ENCODE measurements around the gene UQCC3. TPM values are rescaled to one million over a fixed set of nuclear protein-coding genes. Genes with fewer than 3 reads are reported as not detected.

UQCC3 gene
- total RNA-seq, 4 donors from 2014 or later, result 9.1 to 12.4 (median 9.8) TPM

DNA sequence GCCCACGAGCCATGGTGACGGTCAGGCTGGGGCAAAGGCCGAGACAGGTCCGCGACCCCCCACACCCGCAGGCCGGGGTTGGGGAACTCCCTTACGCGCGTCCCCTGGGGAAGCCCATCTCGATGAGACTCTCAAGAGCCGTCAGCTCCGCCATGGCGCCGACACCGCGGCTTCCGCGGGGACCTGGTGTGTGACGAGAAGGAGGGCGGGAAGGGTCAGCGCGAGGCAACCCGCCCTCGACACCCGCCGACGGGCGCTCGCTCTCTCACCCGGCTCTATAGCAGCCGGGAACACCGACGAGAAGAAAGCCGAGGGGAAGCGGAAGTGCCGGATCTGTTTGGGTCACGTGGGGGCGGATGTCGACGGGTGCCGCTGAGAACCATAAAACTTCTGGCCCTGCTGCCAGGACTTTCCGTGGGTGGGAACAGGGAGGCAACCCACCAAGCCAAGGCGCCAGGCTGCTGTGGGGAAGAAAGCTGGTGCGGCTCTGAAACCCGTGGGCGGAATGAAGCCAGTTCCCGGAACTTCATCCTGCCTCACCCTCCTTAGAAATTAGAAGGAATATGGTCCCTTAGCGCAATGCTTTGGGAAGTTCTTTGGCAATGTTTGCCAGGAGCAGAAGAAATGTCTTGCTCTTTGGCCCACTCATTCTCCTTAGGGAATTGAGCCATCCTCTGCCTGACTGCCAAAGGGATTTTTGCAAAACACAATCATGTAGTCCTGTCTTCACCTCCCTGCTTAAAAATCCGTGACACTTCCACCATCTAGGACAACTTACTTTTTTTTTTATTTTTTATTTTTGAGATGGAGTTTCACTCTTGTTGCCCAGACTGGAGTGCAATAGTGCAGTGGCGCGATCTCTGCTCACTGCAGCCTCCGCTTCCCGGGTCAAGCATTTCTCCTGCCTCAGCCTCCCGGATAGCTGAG, 7.6 kb downstream of the UQCC3 start, which contains the start of gene UBXN1:
TSS of gene UBXN1 (minus strand) at position 304 of the 927 bp plus-strand sequence. CDS start at position 154, 150 bp downstream.
- Histone ChIP-seq H3K4me1 (peaks cover 39% of the 10 kb centered on the region), H3K4me3 (peak within 1 kb of the TSS; percentile 97), H3K27me3 (no peaks in the 10 kb centered on the region), H3K36me3 (peaks cover 28% of the 10 kb centered on the region), H3K9me3 (no peaks in the 10 kb centered on the region), H3K27ac (peak within 1 kb of the TSS; percentile 96)
- whole genome bisulfite sequencing, result 6% methylated on average over 38 of the region's 55 CpGs
- TF ChIP-seq, protein P1, sequence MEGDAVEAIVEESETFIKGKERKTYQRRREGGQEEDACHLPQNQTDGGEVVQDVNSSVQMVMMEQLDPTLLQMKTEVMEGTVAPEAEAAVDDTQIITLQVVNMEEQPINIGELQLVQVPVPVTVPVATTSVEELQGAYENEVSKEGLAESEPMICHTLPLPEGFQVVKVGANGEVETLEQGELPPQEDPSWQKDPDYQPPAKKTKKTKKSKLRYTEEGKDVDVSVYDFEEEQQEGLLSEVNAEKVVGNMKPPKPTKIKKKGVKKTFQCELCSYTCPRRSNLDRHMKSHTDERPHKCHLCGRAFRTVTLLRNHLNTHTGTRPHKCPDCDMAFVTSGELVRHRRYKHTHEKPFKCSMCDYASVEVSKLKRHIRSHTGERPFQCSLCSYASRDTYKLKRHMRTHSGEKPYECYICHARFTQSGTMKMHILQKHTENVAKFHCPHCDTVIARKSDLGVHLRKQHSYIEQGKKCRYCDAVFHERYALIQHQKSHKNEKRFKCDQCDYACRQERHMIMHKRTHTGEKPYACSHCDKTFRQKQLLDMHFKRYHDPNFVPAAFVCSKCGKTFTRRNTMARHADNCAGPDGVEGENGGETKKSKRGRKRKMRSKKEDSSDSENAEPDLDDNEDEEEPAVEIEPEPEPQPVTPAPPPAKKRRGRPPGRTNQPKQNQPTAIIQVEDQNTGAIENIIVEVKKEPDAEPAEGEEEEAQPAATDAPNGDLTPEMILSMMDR (IDR thresholded peaks at IDR 0.05), result no peak
- TF ChIP-seq EP300 (IDR thresholded peaks at IDR 0.05) (no peak), POLR2A (IDR thresholded peaks at IDR 0.05) (peak in 1 of 2 donors; percentile 65), POLR2AphosphoS5 (IDR thresholded peaks at IDR 0.05) (peak in 2 of 3 donors; percentile 88 to 92)
- peak; percentile 97 for DNase-seq (ENCODE audit: low spot score in 2 of 2)

DNA sequence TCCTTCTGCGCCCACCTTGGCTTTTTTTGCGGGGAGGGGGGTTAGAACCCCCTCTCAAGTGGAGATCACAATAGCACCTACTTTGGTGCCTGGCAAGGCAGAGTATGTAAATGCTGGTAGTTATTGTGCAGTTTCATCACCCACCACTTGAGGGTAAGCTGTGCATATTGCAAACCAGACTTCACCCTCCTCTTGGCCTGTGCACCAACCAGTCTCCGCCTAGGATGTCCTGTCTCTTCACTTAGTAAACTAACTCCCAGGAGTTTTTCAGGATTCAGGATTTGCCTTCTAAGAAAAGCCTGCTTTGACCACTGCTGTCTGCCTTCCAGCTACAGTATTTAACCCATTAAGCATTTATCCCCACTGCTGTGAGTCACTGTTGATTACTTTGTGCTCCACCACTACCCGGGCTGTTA, 9.4 kb downstream of the UQCC3 start:
- H3K27me3 ChIP-seq, result no peaks in the 10 kb centered on the region
- WGBS, result 18% methylated on average over 4 of the region's 4 CpGs

DNA sequence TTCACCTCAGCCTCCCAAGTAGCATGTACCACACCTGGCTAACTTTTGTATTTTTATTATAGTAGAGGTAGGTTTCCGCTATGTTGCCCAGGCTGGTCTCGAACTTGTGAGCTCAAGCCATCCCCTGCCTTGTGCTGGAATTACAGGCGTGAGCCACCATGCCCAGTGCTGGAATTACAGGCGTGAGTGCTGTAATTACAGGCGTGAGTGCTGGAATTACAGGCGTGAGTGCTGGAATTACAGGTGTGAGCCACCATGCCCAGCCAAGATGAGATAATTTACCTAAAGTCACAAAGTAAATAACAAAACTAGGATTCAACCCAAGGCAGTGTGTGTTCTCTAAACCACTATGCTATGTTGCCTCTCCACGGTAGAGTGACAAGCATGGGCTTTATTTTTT, 11.0 kb downstream of the UQCC3 start:
- Histone ChIP-seq H3K4me1 (peaks cover 32% of the 10 kb centered on the region), H3K36me3 (peaks cover 3% of the 10 kb centered on the region), H3K27ac (no peak overlapping the region), H3K4me3 (no peak overlapping the region), H3K9me3 (no peaks in the 10 kb centered on the region), H3K27me3 (peaks cover under 1% of the 10 kb centered on the region)
- TF ChIP-seq POLR2AphosphoS5 (IDR thresholded peaks at IDR 0.05) (no peak), EP300 (IDR thresholded peaks at IDR 0.05) (no peak), POLR2A (IDR thresholded peaks at IDR 0.05) (no peak)
- TF ChIP-seq, protein P1 (IDR thresholded peaks at IDR 0.05), result no peak
- no peak for DNase-seq (ENCODE audit: low spot score in 2 of 2)
- WGBS, result 80% methylated on average over 7 of the region's 7 CpGs

More for the DNA sequence above, 9.4 kb downstream of the UQCC3 start:
- H3K4me1 ChIP-seq, result peaks cover 39% of the 10 kb centered on the region
- no peak overlapping the region for H3K4me3 ChIP-seq
- DNase-seq (ENCODE audit: low spot score in 2 of 2), result no peak
- TF ChIP-seq POLR2AphosphoS5 (IDR thresholded peaks at IDR 0.05), result no peak
- no peak for TF ChIP-seq EP300 (IDR thresholded peaks at IDR 0.05)
- no peak for TF ChIP-seq POLR2A (IDR thresholded peaks at IDR 0.05)
- TF ChIP-seq, protein P1 (IDR thresholded peaks at IDR 0.05), result peak; percentile 57 to 59
- no peak overlapping the region for H3K27ac ChIP-seq
- H3K36me3 ChIP-seq, result peaks cover 20% of the 10 kb centered on the region
- H3K9me3 ChIP-seq, result no peaks in the 10 kb centered on the region

DNA sequence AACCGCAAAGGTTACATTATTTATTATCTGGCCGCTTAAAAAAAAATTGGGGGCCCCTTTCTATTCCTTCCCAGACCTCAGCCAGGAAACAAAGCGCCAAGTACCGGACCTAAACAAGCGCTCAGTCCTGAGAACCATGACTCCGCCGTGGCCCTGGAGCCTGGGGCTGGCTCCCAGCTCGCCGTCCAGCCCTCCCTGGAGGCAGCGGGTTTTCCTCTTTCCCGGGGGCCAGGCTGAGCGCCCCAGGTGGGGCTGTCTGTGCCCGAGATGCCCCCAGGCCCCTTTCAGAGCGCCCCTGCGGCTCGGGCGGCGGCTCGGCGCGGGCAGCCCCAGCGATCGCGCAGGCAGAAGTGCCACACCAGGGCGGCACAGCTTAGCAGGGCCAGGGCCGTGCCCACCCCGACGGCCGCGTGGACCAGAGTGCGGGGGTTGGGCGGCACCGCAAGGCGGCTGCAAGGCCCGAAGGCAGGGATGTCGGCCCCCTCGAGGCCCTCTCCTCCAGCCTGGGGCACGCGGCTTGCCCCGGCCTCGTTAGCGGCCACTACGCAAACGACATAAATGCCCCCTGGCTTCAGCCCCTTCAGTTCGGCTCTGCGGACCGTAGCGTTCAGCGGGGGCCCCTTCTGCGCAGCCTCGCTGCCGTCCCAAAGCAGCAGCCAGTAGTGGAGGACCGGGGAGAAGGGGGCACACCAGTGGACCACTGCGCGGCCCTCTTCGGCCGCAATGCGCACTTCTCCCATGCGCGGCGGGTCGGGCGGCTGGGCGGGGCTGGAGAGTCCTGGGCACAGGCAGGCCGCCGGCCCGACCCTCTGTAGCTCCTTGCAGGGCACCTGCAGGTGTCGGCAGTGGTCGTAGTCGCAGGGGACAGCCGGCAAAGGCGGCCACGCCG, 16.3 kb downstream of the UQCC3 start:
- Histone ChIP-seq H3K27ac (peak overlapping the region; percentile 57), H3K4me1 (peaks cover 26% of the 10 kb centered on the region), H3K9me3 (no peaks in the 10 kb centered on the region), H3K27me3 (peaks cover 3% of the 10 kb centered on the region), H3K36me3 (peaks cover 14% of the 10 kb centered on the region), H3K4me3 (peak overlapping the region; percentile 35)
- DNase-seq (ENCODE audit: low spot score in 2 of 2), result peak in 1 of 2 donors; percentile 73
- TF ChIP-seq POLR2AphosphoS5 (IDR thresholded peaks at IDR 0.05) (no peak), EP300 (IDR thresholded peaks at IDR 0.05) (no peak), POLR2A (IDR thresholded peaks at IDR 0.05) (no peak)
- TF ChIP-seq, protein P1 (IDR thresholded peaks at IDR 0.05), result no peak
- WGBS, result 65% methylated on average over 11 of the region's 74 CpGs
